ENCODE data around the gene ORAI3.

- TF ChIP-seq POLR2A (IDR thresholded peaks at IDR 0.05; ENCODE audit: low read length) = no peak
- TF ChIP-seq GATA1 (IDR thresholded peaks at IDR 0.05; ENCODE audit: low read depth, low read length) = no peak
Observed at GRCh38 chr16:30982548-30983288, 33.9 kb downstream of the ORAI3 start.
